Bronchus fibroblast of lung (primary cell): Measurements from ENCODE around the gene FUNDC1. TPM values are rescaled to one million over a fixed set of nuclear protein-coding genes. Genes with fewer than 3 reads are reported as not detected.

Experiments
- total RNA-seq: library from RNA; depleted of rRNA; stranded (reverse); fragments of >200 nt; gene quantifications from 2 replicates; pipeline ENCODE4 v1.2.3, GENCODE V29; 2015

The FUNDC1 gene
- total RNA-seq = 12.0 and 14.1 TPM in 2 replicates

GRCh38 chrX:44542567-44543325 lies at the start of gene FUNDC1:
FUNDC1 (minus strand) TSS chrX:44542859; CDS start chrX:44542832, 27 bp downstream.

Other genes with a start within 250 kb of the FUNDC1 start
- 1.0 and 1.5 TPM in 2 replicates for gene EFHC2, start 199.2 kb downstream of the FUNDC1 start, total RNA-seq